GM19438 (cell line): Measurements from ENCODE around the gene OLIG1.

Source experiments
- ATAC-seq: cut with Tn5 transposase; IDR thresholded peaks from one replicate; pipeline ENCODE4 v1.9.1; 2021; ENCODE audit warnings: low read depth; ENCODE audit not compliant: unreplicated experiment

Gene OLIG1, protein sequence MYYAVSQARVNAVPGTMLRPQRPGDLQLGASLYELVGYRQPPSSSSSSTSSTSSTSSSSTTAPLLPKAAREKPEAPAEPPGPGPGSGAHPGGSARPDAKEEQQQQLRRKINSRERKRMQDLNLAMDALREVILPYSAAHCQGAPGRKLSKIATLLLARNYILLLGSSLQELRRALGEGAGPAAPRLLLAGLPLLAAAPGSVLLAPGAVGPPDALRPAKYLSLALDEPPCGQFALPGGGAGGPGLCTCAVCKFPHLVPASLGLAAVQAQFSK

DNA sequence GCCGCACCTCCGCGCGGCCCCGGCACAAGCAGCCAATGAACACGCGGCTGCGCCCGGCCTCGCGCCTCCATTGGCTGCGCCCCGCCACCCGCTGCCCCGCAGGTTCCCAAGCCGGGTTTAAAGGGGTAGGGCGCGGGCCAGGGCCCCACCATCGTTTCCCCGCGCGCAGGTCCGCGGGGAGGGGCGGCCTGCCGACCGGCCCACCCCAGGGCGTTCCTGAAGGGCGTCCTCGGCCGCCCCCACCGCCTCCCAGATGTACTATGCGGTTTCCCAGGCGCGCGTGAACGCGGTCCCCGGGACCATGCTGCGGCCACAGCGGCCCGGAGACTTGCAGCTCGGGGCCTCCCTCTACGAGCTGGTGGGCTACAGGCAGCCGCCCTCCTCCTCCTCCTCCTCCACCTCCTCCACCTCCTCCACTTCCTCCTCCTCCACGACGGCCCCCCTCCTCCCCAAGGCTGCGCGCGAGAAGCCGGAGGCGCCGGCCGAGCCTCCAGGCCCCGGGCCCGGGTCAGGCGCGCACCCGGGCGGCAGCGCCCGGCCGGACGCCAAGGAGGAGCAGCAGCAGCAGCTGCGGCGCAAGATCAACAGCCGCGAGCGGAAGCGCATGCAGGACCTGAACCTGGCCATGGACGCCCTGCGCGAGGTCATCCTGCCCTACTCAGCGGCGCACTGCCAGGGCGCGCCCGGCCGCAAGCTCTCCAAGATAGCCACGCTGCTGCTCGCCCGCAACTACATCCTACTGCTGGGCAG, at the start of gene OLIG1:
TSS of gene OLIG1 (plus strand) at position 148 of the 750 bp plus-strand sequence. CDS start at position 254, 106 bp downstream.
- ATAC-seq, result peak; percentile 64

DNA sequence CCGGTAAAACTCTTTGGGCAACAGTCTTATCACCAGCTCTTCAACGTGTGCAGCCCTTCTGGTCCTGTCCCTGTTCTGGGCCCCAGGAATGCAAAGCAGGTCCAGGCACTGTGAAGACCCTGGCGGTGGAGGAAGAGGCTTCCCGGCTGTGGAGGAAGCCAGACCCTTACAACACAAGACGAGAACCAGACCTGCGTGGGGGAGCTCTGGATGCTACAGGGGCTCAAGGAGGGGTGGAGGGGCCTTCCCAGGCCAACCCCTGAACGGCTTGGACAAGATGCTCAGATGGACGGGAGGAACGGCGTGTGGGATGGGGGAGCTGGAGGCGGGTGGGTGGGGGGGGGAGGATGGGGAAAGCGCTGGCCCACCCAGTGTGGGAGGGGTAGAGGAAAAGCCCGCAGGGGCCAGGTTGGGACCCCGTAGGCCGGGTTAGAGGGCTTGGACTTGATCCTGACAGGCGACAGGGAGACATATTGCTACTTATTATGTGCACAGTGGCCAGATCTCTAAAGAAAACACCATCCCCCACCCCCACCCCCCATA, 49.3 kb upstream of the OLIG1 start:
- ATAC-seq, result no peak

DNA sequence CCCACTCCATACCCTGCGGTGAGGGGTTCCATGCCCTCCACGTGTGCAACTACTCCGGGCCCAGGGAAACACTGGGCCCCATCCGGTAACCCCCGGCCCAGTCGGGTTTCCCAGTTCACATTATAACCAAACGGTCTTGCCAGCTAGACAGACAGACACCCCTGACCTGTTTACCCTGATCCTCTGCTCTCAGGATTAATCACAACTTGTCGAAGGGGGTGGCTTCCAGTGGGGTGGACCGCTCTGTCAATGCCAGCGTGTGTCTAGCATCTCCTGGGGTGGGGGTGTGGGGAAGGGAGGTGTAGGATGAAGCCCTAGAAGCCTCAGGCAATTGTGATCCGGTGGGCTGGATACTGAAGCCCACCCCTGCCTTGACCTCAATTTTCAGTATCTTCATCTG, 48.8 kb upstream of the OLIG1 start:
- ATAC-seq, result no peak

DNA sequence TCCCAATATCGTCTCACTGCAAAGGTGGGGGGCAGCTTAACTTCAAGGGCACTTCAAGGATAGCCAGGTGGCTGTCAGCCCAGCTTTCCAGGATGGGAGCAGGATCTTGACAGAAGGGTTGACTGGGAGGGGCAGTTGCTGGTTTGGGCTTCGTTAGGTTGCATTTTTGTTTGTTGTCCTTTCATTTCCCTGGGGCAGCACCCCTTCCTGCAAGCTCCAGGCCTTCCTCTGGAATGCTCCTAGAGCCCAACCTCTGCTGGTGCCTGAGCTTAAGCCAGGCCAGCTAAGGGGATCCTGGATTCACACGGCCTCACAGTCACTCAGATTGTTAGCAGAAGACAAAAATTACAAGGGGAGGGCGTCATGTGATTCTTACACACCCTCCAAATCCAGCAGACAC, 48.3 kb upstream of the OLIG1 start:
- no peak for ATAC-seq

DNA sequence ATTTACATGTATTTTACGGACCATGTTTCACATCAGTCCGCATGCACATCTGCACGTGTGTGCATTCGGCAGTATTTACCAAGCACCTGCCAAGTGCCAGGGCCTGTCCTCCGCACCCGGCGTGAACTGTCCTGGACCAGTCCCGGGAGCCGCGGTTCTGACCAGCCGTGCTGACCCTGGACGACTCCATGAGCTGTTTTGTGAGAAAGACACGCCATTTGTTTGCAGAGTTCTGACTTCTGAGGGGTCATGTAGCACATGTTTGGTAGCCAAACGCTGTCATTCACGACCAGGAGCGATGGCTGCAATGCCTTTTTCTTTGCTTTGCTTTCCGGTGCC, 47.5 kb upstream of the OLIG1 start:
- no peak for ATAC-seq

DNA sequence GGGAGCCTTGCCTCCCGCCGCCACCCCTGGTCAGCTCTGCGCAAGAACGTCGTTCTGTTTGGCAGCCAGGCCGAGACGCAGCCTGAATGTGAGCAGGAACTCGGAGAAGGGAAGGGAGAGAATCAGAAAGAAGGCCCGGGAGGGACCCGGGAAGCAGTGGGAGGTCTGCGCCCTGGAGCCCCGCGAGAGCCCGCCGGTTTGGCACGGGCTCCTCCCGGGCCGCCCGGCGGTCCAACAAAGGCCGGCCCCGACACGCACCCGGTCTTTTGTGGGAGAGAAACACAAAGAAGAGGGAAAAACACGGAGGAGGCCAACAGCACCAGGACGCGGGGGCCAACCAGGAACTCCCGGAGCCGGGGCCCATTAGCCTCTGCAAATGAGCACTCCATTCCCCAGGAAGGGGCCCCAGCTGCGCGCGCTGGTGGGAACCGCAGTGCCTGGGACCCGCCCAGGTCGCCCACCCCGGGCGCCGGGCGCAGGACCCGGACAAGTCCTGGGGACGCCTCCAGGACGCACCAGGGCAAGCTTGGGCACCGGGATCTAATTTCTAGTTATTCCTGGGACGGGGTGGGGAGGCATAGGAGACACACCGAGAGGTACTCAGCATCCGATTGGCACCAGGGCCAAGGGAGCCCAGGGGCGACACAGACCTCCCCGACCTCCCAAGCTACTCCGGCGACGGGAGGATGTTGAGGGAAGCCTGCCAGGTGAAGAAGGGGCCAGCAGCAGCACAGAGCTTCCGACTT, 46.9 kb upstream of the OLIG1 start:
- no peak for ATAC-seq

DNA sequence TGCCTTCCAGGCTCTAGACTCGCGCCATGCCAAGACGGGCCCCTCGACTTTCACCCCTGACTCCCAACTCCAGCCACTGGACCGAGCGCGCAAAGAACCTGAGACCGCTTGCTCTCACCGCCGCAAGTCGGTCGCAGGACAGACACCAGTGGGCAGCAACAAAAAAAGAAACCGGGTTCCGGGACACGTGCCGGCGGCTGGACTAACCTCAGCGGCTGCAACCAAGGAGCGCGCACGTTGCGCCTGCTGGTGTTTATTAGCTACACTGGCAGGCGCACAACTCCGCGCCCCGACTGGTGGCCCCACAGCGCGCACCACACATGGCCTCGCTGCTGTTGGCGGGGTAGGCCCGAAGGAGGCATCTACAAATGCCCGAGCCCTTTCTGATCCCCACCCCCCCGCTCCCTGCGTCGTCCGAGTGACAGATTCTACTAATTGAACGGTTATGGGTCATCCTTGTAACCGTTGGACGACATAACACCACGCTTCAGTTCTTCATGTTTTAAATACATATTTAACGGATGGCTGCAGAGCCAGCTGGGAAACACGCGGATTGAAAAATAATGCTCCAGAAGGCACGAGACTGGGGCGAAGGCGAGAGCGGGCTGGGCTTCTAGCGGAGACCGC, 46.3 kb upstream of the OLIG1 start:
- ATAC-seq, result no peak

DNA sequence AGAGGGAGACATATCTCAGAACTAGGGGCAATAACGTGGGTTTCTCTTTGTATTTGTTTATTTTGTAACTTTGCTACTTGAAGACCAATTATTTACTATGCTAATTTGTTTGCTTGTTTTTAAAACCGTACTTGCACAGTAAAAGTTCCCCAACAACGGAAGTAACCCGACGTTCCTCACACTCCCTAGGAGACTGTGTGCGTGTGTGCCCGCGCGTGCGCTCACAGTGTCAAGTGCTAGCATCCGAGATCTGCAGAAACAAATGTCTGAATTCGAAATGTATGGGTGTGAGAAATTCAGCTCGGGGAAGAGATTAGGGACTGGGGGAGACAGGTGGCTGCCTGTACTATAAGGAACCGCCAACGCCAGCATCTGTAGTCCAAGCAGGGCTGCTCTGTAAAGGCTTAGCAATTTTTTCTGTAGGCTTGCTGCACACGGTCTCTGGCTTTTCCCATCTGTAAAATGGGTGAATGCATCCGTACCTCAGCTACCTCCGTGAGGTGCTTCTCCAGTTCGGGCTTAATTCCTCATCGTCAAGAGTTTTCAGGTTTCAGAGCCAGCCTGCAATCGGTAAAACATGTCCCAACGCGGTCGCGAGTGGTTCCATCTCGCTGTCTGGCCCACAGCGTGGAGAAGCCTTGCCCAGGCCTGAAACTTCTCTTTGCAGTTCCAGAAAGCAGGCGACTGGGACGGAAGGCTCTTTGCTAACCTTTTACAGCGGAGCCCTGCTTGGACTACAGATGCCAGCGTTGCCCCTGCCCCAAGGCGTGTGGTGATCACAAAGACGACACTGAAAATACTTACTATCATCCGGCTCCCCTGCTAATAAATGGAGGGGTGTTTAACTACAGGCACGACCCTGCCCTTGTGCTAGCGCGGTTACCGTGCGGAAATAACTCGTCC, 45.5 kb upstream of the OLIG1 start:
- ATAC-seq, result no peak

DNA sequence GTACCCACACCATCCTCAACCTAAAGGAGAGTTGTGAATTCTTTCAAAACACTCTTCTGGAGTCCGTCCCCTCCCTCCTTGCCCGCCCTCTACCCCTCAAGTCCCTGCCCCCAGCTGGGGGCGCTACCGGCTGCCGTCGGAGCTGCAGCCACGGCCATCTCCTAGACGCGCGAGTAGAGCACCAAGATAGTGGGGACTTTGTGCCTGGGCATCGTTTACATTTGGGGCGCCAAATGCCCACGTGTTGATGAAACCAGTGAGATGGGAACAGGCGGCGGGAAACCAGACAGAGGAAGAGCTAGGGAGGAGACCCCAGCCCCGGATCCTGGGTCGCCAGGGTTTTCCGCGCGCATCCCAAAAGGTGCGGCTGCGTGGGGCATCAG, 44.8 kb upstream of the OLIG1 start:
- no peak for ATAC-seq

DNA sequence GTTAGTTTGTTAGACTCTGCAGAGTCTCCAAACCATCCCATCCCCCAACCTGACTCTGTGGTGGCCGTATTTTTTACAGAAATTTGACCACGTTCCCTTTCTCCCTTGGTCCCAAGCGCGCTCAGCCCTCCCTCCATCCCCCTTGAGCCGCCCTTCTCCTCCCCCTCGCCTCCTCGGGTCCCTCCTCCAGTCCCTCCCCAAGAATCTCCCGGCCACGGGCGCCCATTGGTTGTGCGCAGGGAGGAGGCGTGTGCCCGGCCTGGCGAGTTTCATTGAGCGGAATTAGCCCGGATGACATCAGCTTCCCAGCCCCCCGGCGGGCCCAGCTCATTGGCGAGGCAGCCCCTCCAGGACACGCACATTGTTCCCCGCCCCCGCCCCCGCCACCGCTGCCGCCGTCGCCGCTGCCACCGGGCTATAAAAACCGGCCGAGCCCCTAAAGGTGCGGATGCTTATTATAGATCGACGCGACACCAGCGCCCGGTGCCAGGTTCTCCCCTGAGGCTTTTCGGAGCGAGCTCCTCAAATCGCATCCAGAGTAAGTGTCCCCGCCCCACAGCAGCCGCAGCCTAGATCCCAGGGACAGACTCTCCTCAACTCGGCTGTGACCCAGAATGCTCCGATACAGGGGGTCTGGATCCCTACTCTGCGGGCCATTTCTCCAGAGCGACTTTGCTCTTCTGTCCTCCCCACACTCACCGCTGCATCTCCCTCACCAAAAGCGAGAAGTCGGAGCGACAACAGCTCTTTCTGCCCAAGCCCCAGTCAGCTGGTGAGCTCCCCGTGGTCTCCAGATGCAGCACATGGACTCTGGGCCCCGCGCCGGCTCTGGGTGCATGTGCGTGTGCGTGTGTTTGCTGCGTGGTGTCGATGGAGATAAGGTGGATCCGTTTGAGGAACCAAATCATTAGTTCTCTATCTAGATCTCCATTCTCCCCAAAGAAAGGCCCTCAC, 44.2 kb upstream of the OLIG1 start, which contains the start of gene OLIG2:
TSS of gene OLIG2 (plus strand) at position 447 of the 954 bp plus-strand sequence. CDS start 928 bp downstream, outside the sequence.
- ATAC-seq, result no peak

DNA sequence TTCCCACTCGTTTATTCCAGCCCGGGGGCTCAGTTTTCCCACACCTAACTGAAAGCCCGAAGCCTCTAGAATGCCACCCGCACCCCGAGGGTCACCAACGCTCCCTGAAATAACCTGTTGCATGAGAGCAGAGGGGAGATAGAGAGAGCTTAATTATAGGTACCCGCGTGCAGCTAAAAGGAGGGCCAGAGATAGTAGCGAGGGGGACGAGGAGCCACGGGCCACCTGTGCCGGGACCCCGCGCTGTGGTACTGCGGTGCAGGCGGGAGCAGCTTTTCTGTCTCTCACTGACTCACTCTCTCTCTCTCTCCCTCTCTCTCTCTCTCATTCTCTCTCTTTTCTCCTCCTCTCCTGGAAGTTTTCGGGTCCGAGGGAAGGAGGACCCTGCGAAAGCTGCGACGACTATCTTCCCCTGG, 43.5 kb upstream of the OLIG1 start:
- ATAC-seq, result no peak

DNA sequence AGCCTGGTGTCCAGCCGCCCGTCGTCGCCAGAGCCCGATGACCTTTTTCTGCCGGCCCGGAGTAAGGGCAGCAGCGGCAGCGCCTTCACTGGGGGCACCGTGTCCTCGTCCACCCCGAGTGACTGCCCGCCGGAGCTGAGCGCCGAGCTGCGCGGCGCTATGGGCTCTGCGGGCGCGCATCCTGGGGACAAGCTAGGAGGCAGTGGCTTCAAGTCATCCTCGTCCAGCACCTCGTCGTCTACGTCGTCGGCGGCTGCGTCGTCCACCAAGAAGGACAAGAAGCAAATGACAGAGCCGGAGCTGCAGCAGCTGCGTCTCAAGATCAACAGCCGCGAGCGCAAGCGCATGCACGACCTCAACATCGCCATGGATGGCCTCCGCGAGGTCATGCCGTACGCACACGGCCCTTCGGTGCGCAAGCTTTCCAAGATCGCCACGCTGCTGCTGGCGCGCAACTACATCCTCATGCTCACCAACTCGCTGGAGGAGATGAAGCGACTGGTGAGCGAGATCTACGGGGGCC, 43.0 kb upstream of the OLIG1 start:
- ATAC-seq, result no peak

DNA sequence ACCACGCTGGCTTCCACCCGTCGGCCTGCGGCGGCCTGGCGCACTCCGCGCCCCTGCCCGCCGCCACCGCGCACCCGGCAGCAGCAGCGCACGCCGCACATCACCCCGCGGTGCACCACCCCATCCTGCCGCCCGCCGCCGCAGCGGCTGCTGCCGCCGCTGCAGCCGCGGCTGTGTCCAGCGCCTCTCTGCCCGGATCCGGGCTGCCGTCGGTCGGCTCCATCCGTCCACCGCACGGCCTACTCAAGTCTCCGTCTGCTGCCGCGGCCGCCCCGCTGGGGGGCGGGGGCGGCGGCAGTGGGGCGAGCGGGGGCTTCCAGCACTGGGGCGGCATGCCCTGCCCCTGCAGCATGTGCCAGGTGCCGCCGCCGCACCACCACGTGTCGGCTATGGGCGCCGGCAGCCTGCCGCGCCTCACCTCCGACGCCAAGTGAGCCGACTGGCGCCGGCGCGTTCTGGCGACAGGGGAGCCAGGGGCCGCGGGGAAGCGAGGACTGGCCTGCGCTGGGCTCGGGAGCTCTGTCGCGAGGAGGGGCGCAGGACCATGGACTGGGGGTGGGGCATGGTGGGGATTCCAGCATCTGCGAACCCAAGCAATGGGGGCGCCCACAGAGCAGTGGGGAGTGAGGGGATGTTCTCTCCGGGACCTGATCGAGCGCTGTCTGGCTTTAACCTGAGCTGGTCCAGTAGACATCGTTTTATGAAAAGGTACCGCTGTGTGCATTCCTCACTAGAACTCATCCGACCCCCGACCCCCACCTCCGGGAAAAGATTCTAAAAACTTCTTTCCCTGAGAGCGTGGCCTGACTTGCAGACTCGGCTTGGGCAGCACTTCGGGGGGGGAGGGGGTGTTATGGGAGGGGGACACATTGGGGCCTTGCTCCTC, 42.3 kb upstream of the OLIG1 start:
- ATAC-seq, result no peak

DNA sequence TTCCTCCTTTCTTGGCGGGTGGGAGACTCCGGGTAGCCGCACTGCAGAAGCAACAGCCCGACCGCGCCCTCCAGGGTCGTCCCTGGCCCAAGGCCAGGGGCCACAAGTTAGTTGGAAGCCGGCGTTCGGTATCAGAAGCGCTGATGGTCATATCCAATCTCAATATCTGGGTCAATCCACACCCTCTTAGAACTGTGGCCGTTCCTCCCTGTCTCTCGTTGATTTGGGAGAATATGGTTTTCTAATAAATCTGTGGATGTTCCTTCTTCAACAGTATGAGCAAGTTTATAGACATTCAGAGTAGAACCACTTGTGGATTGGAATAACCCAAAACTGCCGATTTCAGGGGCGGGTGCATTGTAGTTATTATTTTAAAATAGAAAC, 41.7 kb upstream of the OLIG1 start:
- no peak for ATAC-seq

DNA sequence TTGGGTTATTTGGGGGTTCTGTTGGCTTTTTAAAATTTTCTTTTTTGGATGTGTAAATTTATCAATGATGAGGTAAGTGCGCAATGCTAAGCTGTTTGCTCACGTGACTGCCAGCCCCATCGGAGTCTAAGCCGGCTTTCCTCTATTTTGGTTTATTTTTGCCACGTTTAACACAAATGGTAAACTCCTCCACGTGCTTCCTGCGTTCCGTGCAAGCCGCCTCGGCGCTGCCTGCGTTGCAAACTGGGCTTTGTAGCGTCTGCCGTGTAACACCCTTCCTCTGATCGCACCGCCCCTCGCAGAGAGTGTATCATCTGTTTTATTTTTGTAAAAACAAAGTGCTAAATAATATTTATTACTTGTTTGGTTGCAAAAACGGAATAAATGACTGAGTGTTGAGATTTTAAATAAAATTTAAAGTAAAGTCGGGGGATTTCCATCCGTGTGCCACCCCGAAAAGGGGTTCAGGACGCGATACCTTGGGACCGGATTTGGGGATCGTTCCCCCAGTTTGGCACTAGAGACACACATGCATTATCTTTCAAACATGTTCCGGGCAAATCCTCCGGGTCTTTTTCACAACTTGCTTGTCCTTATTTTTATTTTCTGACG, 41.1 kb upstream of the OLIG1 start:
- no peak for ATAC-seq

DNA sequence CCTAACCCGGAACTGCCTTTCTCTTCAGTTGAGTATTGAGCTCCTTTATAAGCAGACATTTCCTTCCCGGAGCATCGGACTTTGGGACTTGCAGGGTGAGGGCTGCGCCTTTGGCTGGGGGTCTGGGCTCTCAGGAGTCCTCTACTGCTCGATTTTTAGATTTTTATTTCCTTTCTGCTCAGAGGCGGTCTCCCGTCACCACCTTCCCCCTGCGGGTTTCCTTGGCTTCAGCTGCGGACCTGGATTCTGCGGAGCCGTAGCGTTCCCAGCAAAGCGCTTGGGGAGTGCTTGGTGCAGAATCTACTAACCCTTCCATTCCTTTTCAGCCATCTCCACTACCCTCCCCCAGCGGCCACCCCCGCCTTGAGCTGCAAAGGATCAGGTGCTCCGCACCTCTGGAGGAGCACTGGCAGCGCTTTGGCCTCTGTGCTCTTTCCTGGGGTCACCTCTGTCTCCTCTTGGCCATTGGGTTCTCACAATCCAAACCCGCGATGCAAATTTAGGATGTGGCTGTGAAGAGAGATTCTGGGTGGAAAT, 40.5 kb upstream of the OLIG1 start:
- ATAC-seq, result no peak

DNA sequence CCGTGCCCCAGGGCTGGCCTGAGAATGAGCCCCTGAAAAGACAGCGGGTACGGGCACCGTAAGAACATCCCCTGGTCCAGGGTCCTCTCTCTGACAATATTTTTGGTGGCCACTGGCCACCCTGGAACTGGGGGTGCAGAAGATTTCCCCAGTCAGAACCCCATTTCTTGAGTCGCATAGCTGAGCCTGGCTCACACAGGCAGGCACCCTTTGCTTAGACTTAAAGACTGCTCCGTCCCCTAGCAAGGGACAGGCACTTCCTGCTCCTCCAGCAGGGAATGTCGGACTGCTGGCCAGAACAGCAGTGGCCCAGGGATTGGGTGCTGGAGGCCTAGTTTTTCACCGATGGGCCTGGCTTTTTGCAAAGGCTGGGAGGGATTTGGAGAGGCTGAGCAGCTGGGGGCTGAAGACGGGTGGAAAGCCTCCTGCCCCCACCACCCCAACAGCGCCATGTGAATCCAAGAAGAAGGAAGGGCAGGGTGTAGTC, 39.9 kb upstream of the OLIG1 start:
- ATAC-seq, result no peak
